Fibroblast of mammary gland (primary cell): Measurements from ENCODE around the gene CELF5.
A peak's percentile ranks its signal among the peaks of the same experiment; 100 is the strongest.

Experiments used
- DNase-seq: peaks from one replicate; pipeline ENCODE4 v3.0.0-alpha.2; 2010; ENCODE audit warnings: low read depth
- H3K4me3 ChIP-seq: 2 replicates; pipeline ENCODE4 v1.5.1; 2011; ENCODE audit warnings: low read depth, mild to moderate bottlenecking, low read length, moderate library complexity; ENCODE audit not compliant: control insufficient read depth
- CTCF ChIP-seq: conservative IDR thresholded peaks from 2 replicates; pipeline ENCODE4 v1.5.1; 2011; ENCODE audit warnings: low read depth, low read length, inconsistent platforms; ENCODE audit not compliant: control insufficient read depth, insufficient read depth

Gene CELF5

GRCh38 chr19:3313199-3313575, 88.7 kb downstream of the CELF5 start:
- H3K4me3 ChIP-seq, result no peak overlapping the region
- TF ChIP-seq CTCF, result no peak
- DNase-seq, result no peak

GRCh38 chr19:3314962-3315675, 90.7 kb downstream of the CELF5 start:
- no peak for DNase-seq
- no peak for TF ChIP-seq CTCF
- H3K4me3 ChIP-seq, result no peak overlapping the region

GRCh38 chr19:3315676-3315973, 91.2 kb downstream of the CELF5 start:
- no peak for TF ChIP-seq CTCF
- no peak overlapping the region for H3K4me3 ChIP-seq
- no peak for DNase-seq

- no peak for DNase-seq
- no peak overlapping the region for H3K4me3 ChIP-seq
- no peak for TF ChIP-seq CTCF
Observed at GRCh38 chr19:3316132-3316648, 91.7 kb downstream of the CELF5 start.

- H3K4me3 ChIP-seq, result no peak overlapping the region
- DNase-seq, result no peak
- TF ChIP-seq CTCF, result no peak
Observed at GRCh38 chr19:3316659-3317207, 92.3 kb downstream of the CELF5 start.

GRCh38 chr19:3319643-3320353, 95.3 kb downstream of the CELF5 start:
- H3K4me3 ChIP-seq, result no peak overlapping the region
- TF ChIP-seq CTCF, result no peak
- peak; percentile 59 for DNase-seq

- no peak for TF ChIP-seq CTCF
- H3K4me3 ChIP-seq, result no peak overlapping the region
- no peak for DNase-seq
Observed at GRCh38 chr19:3320354-3320670, 95.9 kb downstream of the CELF5 start.
